D341Med (cell line): ENCODE measurements around the gene OR2J2.
"Not testable (repeated sequence)": the region's sequence is repeated elsewhere in the genome, so short reads cannot be mapped to it uniquely, and the experiment has no call there.

Source experiments
- DNase-seq: peaks from one replicate; pipeline ENCODE4 v3.0.0; 2012; ENCODE audit warnings: low spot score

Gene OR2J2

DNA sequence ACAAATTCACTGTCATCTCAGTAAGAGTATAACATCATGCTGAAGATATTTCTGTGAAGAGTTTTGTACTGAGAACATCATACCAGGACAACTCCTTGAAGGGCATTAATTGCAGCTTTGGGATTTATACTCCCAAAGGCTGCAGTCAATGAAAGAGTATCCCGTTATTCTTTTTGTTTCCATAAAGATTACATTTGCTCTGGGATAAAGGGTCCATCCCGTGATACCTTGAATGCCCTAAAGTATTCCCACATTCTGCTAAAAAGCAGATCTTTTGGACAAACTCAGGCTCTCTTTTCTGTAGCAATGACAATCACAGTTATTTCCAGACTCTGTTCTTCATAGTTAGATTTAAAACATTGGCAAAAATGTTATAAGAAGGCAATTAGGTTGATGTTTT lies at the start of gene OR2J2:
Gene OR2J2 (plus strand): TSS at position 301 of the 400 bp plus-strand sequence. CDS start 2,729 bp downstream, outside the sequence.
- not testable (repeated sequence) for DNase-seq

DNA sequence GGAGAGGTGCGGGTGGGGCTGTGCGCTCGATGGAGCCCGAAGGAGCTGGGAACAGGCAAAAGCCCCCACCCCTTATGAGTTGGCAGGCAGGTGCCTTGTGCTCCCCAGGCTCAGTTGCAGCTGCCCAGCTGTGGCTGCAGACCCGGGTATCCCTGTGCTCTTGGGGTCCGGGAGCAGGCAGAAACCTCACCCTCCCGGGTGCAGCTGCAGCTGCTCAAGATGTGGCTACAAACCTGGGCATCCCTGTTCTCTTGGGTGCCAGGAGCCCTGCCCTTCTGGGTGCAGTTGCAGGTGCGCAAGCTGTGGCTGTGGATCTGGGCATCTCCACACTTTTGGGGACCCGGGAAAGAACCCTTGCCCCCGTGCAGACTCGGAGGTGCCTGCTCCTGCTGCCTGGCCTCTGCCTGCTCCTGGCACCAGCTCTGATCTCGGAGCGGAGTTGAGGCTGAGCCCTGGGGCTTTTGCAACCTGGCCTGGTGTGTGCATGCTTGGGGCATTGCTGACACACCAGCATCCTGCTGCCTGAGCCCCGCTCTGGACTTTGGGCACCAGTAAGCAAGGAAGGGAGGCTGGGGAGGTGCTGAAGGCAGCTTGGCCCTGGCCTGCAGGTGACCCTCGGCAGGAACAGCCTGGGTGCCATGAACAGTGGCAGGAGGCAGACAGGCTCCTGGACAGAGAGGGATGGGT lies 41.2 kb upstream of the OR2J2 start:
- DNase-seq: no peak

DNA sequence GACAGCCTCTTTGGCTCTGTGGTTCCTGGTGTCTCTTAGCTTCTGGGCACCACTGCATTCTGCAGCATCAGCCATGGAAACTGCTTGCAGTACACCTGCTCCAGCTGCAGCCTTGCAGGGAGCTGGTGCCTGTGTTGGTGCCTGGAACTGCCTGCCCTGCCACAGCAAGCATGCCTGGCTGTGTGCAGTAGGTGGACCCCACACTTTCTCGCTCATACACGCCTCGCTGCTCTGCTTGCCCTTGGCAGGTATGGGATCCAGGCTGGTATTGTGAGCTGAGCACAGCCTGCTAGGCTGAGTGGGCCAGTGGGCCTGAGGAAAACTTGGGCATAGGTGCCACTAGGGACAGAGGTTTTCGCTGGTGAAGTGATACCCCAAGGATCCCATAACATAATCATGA lies 40.1 kb upstream of the OR2J2 start:
- DNase-seq: no peak

DNA sequence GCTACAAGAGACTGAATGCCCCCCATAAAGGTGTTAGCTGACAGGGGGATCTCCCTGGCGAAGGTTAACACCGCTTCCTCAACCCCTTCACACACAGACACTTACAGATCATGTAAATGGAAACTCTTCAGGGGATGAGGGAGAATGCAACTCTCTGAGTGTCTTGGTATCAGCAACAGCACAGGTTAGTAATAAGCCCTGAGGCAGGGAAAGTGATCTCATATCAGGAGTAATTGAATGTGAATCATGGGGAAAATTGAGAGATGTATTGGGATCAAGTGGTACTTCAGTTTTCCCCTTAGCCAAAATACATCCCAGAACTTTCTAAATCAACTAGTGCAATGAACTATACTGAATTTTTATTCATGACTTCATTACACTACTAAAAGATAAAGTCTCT lies 39.0 kb upstream of the OR2J2 start:
- DNase-seq: no peak

DNA sequence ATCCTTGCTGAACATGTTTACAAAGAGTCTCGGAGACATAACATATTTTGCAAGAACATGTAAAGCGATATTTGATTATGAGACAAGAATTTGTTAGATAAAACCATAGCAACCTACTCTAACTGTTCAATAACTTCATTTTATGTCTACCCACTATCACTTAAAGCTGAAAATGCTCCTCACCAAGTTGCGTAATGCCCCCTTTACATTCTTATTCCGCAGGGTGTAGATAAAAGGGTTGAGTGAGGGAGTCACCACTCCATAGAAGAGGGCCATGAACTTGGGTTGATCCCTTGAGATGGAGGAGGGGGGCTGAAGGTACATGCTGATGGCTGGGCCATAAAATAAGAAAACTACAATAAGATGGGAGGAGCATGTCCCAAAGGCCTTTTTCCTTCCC lies 33.0 kb upstream of the OR2J2 start:
- DNase-seq: no peak

DNA sequence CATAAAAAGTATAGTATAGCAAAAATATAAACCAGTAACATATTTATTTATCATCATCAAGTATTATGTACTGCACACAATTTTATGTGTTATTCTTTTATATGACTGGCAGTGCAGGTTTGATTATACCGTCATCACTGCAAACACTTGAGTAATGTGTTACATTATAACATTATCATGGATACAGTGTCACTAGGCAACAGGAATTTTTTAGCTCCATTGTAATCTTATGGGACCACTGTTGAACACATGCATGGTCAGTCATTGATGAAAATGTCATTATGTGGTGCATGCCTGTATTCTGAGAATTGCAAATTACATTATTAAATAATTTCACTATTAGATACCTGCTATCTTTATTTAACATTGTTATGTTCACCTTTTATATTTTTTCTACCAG lies 29.1 kb upstream of the OR2J2 start:
- DNase-seq: no peak

DNA sequence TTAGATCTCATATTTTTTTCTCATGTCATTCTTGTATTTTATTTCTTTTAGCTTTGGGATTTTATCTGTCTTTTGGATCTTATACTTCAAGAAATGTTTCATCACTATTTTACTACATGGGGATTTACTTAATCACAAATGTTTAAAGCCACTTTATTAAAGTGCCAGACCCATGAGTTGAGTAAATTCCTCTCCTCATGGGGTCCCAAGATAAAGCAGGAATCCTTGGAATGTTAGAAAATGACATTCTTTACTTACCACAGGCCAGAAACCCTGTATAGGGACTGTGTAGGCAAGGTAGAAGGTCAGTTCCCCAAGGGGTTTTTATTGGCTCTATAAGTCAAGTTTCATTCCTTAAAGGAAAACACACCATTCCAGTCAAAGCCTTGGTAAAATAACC lies 28.4 kb upstream of the OR2J2 start:
- DNase-seq: no peak

DNA sequence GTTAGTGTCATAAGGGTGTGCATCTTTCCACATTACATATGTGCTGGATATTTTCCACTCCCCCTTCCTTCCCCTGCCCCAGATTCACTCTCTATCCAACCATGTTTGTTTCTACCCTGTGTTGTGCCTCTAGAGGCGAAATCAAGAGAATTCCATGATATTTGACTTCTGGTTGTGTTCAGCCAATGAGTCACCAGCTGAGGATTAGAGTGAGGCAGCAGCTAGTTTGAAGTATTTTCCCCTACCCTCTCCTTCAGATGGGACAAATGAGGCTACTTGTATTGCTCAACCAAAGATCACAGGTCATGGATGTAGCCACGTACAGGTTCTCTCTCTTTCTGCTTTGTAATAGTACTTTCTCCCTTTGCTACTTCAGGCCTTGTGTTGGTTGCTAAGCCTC lies 24.5 kb upstream of the OR2J2 start:
- DNase-seq: no peak

DNA sequence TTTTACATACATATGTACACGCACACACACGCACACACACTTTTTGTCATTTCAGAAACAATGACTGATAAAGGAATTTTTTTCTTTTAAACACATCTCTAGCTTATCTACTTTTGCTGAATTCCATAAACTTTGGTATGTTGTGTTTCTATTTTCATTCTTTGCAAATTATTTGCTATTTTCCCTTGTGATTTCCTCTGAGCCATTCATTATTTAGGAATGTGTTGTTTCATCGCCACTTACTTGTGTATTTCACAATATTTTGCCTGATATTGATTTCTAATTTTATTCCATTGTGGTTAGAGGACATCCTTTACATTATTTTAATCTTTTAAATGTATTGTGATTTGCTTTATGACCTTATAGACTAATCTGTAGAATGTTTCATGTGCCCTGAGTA lies 23.6 kb upstream of the OR2J2 start:
- DNase-seq: no peak

DNA sequence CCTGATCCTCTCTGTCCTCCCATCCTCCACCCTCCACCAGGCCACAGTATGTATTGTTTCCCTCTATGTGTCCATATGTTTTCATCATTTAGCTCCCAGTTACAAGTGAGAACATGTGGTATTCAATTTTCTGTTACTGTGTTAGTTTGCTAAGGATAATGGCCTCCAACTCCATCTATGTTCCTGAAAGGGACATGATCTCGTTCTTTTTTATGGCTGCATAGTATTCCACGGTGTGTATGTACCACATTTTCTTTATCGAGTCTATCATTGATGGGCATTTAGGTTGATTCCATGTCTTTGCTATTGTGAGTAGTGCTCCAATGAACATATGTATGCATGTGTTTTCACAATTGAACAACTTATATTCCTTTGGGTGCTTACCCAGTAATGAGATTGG lies 21.3 kb upstream of the OR2J2 start:
- not testable (repeated sequence) for DNase-seq

DNA sequence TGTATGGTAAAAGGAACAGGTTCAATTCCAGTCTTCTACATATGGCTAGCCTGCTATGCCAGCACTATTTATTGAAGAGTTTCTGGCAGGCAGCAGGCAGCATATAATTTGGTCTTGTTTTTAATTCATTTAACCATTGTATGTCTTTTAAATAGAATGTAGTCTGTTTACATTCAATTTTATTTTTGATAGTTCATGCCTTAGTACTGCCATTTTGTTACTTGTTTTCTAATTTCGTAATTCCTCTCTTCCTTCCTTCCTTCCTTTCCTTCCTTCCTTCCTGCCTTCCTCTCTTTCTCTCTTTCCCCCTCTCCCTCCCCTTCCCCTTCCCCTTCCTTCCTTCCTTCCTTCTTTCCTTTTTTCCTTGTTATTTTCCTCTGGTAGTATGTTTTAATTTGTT lies 17.6 kb upstream of the OR2J2 start:
- DNase-seq: no peak

DNA sequence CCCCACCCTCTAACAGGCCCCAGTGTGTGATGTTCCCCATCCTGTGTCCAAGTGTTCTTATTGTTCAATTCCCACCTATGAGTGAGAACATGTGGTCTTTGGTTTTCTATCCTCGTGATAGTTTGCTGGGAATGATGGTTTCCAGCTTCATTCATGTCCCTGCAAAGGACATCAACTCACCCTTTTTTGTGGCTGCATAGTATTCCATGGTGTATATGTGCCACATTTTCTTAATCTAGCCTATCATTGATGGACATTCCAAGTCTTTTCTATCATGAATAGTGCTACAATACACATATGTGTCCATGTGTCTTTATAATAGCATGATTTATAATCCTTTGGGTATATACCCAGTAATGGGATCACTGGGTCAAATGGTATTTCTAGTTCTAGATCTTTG lies 15.5 kb upstream of the OR2J2 start:
- not testable (repeated sequence) for DNase-seq

DNA sequence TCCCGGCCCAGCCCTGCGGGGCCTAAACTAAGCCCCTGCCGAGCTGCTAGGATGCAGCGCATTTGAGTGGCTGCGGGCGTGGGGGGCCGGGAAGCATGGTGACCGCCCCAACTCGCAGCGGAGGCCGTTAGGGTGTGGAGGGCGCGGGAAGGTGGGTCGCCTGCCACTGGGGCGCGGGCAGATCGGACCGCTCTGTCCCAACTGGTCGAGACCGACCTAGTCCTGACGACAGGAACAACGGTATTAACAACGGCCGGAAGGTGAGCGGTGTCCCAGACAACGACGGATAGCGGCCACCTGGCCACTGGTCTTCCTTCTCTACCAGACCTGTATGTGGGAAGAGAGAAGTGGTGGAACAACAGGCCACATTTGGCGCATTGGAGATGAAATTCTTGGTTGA lies 10.8 kb upstream of the OR2J2 start:
- DNase-seq: not testable (repeated sequence)

DNA sequence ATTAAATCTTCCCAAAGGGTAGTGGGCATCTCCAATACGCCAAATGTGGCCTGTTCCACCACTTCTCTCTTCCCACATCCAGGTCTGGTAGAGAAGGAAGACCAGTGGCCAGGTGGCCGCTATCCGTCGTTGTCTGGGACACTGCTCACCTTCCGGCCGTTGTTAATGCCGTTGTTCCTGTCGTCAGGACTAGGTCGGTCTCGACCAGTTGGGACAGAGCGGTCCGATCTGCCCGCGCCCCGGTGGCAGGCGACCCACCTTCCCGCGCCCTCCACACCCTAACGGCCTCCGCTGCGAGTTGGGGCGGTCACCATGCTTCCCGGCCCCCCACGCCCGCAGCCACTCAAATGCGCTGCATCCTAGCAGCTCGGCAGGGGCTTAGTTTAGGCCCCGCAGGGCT lies 5.1 kb upstream of the OR2J2 start:
- not testable (repeated sequence) for DNase-seq

DNA sequence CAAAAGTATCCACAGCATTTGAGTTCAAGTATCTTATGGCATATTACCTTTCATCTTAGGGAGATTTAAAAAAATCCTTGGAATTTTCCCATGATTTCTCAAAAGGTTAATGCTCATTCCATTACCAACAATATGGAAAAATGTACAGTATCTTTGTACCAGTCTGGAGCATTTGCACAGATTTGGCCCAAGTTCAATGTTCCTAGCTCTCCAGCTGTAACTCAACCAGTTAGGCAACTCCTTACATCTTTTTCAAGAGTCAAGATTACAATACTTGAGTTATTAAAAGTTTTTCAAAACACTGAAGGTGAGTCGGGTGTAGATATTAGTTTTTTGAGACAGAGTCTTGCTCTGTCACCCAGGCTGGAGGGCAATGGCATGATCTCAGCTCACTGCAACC lies 1.0 kb downstream of the OR2J2 start:
- DNase-seq: no peak

DNA sequence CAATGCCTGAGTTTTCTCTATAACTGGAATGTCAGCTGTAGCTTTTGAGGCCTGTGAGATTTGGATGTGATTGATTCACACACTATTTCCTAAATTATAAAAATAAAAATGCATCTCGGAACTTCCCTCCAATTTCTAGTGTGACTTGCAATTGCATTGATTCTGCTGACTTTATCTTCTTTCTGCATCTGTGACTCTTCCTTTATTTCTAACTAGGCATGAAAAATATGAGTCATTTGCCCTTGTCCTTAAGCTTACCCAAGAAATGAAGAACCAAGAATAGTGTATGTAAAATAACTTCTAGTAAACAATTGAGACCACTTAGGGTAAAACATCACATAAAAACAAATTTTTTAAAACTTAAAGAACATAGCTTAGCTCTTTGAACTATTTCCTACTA lies 12.9 kb downstream of the OR2J2 start:
- DNase-seq: no peak

DNA sequence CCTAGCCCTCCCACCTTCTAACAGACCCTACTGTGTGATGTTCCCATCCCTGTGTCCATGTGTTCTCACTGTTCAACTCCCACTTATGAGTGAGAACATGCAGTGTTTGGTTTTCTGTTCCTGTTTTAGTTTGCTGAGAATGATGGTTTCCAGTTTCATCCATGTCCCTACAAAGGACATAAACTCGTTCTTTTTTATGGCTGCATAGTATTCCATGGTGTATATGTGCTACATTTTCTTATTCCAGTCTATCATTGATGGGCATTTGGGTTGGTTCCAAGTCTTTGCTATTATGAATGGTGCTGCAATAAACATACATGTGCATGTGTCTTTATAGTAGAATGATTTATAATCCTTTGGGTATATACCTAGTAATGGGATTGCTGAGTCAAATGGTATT lies 18.0 kb downstream of the OR2J2 start:
- DNase-seq: not testable (repeated sequence)

DNA sequence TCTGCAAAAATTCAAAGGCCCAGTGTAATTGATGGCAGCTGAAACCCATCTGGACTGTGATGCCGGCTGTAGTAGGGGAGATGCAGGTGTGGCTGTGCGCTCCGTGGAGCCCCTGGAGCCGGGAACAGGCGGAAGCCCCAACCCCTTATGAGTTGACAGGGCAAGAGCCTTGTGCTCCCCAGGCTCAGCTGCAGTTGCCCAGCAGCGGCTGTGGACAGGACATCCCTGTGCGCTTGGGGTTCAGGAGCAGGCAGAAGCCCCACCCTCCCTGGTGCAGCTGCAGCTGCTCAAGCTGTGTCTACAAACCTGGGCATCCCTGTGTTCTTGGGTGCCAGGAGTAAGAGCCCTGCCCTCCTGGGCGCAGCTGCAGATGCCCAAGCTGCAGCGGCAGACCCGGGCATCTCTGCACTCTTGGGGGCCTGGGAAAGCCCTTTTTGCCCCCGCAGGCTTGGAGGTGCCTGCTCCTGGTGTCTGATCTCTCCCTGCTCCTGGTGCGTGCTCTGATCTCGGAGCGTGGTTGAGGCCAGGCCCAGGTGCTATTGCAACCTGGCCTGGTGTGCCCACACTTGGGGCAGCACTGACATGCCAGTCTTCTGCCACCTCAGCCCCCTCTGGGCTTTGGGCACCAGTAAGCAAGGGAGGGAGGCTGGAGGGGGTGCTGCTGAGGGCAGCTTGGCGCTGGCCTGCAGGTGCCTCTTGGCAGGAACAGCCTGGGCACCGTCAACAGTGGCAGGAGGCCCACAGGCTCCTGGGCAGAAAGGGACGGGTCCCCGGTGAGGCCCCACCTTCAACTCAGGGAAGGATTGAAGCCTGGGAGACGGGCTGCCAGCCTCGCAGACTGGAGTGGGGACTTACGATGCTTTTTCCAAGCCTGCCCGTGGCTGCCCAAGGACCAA lies 30.3 kb downstream of the OR2J2 start:
- no peak for DNase-seq

DNA sequence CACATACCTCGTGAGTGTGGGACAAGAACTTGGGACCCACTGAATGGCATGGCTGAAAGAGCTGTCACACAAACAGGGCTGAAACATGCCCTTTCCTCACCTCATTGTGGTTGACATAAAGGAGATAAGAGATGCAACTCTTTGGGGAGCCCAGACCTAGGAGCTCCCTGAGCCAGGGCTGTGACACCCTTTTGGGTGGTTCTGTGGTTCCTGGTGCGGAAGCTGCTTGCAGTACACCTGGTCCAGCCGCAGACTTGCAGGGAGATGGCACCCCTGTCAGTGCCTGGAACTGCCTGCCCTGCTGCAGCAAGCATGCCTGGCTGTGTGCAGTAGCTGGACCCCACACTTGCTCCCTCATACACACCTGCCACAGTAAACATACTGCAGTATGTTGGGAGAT lies 31.3 kb downstream of the OR2J2 start:
- DNase-seq: no peak

DNA sequence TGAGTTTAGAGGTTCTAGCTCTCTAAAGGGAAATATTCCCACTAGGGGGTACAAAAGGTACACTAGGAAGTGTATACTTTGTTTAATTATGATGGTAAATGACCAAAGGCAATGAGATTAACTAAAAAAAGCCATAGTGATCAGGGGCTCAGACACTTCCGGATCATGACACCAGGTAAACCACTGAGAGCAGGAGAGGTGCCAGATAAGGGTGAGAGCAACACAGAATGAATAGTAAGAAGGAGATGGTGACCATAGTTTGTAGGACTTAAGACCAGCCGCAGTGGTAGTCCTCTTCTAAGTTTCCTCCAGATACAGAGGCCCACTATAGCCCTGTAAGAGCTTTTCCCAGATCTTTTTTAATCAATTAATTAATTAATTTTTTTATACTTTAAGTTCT lies 40.8 kb downstream of the OR2J2 start:
- DNase-seq: no peak

DNA sequence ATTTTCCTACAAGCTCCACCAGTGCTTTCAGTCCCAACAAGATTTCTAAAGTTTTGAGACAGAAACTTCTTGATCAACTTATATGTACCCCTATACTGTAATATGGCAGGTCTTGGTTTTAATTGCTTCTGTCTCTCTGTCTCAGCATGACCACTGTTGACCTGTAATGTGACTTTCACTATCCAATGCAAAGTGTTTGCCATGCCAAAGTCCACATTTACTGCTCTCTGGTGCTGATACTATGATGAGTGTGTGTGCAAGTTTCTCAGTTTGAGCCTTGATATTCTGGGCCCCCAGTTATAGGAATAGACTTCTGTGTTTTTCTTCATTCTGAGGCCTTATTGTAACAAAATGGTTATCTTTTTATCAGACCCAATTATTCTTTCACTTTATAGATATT lies 45.8 kb downstream of the OR2J2 start:
- no peak for DNase-seq

DNA sequence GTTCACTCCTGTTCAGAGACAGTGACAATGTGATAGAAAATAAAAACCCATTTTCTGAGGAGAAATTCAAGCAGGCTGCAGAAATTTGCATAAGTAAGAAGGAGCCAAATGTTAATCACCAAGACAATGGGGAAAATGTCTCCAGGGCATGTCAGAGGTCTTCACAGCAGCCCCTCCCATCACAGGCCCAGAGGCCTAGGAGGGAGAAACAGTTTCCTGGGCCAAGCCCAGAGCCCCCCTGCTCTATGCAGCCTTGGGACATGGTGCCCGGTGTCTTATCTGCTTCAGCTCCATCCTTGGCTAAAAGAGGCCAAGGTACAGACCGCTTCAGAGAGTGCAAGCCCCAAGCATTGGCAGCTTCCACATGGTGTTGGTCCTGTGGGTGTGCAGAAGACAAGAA lies 46.5 kb downstream of the OR2J2 start:
- not testable (repeated sequence) for DNase-seq

DNA sequence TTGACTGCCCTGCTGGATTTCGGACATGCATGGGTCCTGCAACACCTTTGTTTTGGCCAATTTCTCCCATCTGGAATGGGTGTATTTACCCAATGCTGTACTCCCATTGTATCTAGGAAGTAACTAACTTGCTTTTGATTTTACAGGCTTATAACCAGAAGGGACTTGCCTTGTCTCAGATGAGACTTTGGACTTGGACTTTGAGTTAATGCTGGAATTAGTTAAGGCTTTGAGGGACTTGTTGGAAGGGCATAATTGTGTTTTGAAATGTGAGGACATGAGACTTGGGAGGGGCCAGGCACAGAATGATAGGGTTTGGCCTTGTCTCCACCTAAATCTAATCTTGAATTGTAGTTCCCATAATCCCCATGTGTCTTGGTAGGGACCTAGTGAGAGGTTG lies 47.3 kb downstream of the OR2J2 start:
- DNase-seq: not testable (repeated sequence)
